Liver (tissue), 9 donors: ENCODE data around the gene RGR. TPM values are rescaled to one million over a fixed set of nuclear protein-coding genes. Genes with fewer than 3 reads are reported as not detected.

Experiments used
- DNase-seq: peaks from one replicate; pipeline ENCODE4 v3.0.0-alpha.2; 2017; ENCODE audit warnings: low spot score
- H3K27ac ChIP-seq, 2 donors: one replicate each; pipeline ENCODE4 v1.7.0; 2013; ENCODE audit warnings: inconsistent platforms in 2 of 2, low read length in 2 of 2, control low read depth in 1 of 2, low read depth in 1 of 2, mild to moderate bottlenecking in 1 of 2
- H3K27me3 ChIP-seq, 4 donors: one replicate each; pipeline versions ENCODE4 v1.6.1 to v1.7.0; 2013; ENCODE audit warnings: low read length in 3 of 4, inconsistent platforms in 1 of 4, mild to moderate bottlenecking in 1 of 4, moderate library complexity in 1 of 4; ENCODE audit not compliant: control insufficient read depth in 4 of 4, insufficient read depth in 4 of 4
- H3K36me3 ChIP-seq, 4 donors: one replicate each; pipeline versions ENCODE4 v1.6.1 to v1.7.0; 2013; ENCODE audit warnings: low read length in 3 of 4, mild to moderate bottlenecking in 3 of 4, low read depth in 1 of 4, moderate library complexity in 1 of 4; ENCODE audit not compliant: control insufficient read depth in 4 of 4, insufficient read depth in 3 of 4
- H3K4me1 ChIP-seq, 4 donors: one replicate each; pipeline versions ENCODE4 v1.6.1 to v1.7.0; 2013; ENCODE audit warnings: low read length in 3 of 4, mild to moderate bottlenecking in 3 of 4, moderate library complexity in 1 of 4; ENCODE audit not compliant: control insufficient read depth in 4 of 4, insufficient read depth in 4 of 4
- H3K4me3 ChIP-seq, 3 donors: one replicate each; pipeline versions ENCODE4 v1.6.1 to v1.7.0; 2013; ENCODE audit warnings: low read length in 3 of 3, control low read depth in 1 of 3, low read depth in 1 of 3, mild to moderate bottlenecking in 1 of 3
- H3K9ac ChIP-seq, 2 donors: one replicate each; pipeline ENCODE4 v1.7.0; 2013; ENCODE audit warnings: low read length in 2 of 2, mild to moderate bottlenecking in 2 of 2, moderate library complexity in 2 of 2, control low read depth in 1 of 2, low read depth in 1 of 2
- H3K9me3 ChIP-seq, 4 donors: one replicate each; pipeline versions ENCODE4 v1.6.1 to v1.7.0; 2013; ENCODE audit warnings: low read length in 3 of 4; ENCODE audit not compliant: control insufficient read depth in 4 of 4
- ATF3 ChIP-seq: IDR thresholded peaks from 2 replicates; pipeline ENCODE4 v1.6.1; 2016; ENCODE audit warnings: antibody characterized with exemption
- CTCF ChIP-seq: fragments of 150-350 bp; IDR thresholded peaks from 2 replicates; pipeline ENCODE4 v1.5.1; 2017; ENCODE audit warnings: improper control_type of control experiment, low read depth, low read length; ENCODE audit not compliant: missing input control
- EGR1 ChIP-seq, 2 donors: IDR thresholded peaks; 2 replicates each; pipeline ENCODE4 v1.6.1; 2016 to 2018; ENCODE audit warnings: antibody characterized with exemption in 2 of 2, low read depth in 2 of 2
- FOXA1 ChIP-seq: IDR thresholded peaks from 2 replicates; pipeline ENCODE4 v1.6.1; 2016; ENCODE audit warnings: antibody characterized with exemption
- FOXA2 ChIP-seq: IDR thresholded peaks from 2 replicates; pipeline ENCODE4 v1.6.1; 2016; ENCODE audit warnings: antibody characterized with exemption
- GABPA ChIP-seq, 2 donors: IDR thresholded peaks in 1 of 2; conservative IDR thresholded peaks in 1 of 2; 2 replicates each; pipeline ENCODE4 v1.6.1; 2016; ENCODE audit warnings: antibody characterized with exemption in 2 of 2, mild to moderate bottlenecking in 1 of 2, moderate library complexity in 1 of 2
- HNF4A ChIP-seq, 2 donors: conservative IDR thresholded peaks; 2 replicates each; pipeline ENCODE4 v1.6.1; 2016; ENCODE audit warnings: antibody characterized with exemption in 2 of 2, mild to moderate bottlenecking in 2 of 2
- HNF4G ChIP-seq: IDR thresholded peaks from 2 replicates; pipeline ENCODE4 v1.6.1; 2016; ENCODE audit warnings: antibody characterized with exemption
- JUND ChIP-seq, 2 donors: IDR thresholded peaks; 2 replicates each; pipeline ENCODE4 v1.6.1; 2016; ENCODE audit warnings: antibody characterized with exemption in 2 of 2
- MAX ChIP-seq: IDR thresholded peaks from 2 replicates; pipeline ENCODE4 v1.6.1; 2016; ENCODE audit warnings: antibody characterized with exemption
- NR2F2 ChIP-seq: IDR thresholded peaks from 2 replicates; pipeline ENCODE4 v1.6.1; 2016; ENCODE audit warnings: antibody characterized with exemption
- RAD21 ChIP-seq, 2 donors: IDR thresholded peaks; 2 replicates each; pipeline ENCODE4 v1.6.1; 2016; ENCODE audit warnings: antibody characterized with exemption in 2 of 2, mild to moderate bottlenecking in 2 of 2
- REST ChIP-seq: IDR thresholded peaks from 2 replicates; pipeline ENCODE4 v1.6.1; 2016; ENCODE audit warnings: antibody characterized with exemption, mild to moderate bottlenecking
- RXRA ChIP-seq, 2 donors: IDR thresholded peaks; 2 replicates each; pipeline ENCODE4 v1.6.1; 2017 to 2018; ENCODE audit warnings: antibody characterized with exemption in 2 of 2, mild to moderate bottlenecking in 1 of 2
- SP1 ChIP-seq: IDR thresholded peaks from 2 replicates; pipeline ENCODE4 v1.6.1; 2018; ENCODE audit warnings: antibody characterized with exemption, mild to moderate bottlenecking
- TAF1 ChIP-seq: conservative IDR thresholded peaks from 2 replicates; pipeline ENCODE4 v1.6.1; 2016; ENCODE audit warnings: antibody characterized with exemption, mild to moderate bottlenecking
- YY1 ChIP-seq: IDR thresholded peaks from 2 replicates; pipeline ENCODE4 v1.6.1; 2016; ENCODE audit warnings: antibody characterized with exemption, mild to moderate bottlenecking
- ZBTB33 ChIP-seq: IDR thresholded peaks from 2 replicates; pipeline ENCODE4 v1.6.1; 2016; ENCODE audit warnings: antibody characterized with exemption
- WGBS: extraction: QIAGEN DNeasy Blood & Tissue Kit; methylation state at CpG from one replicate; pipeline ENCODE4 v1.1.7; 2013; 5-methylcytosine and 5-hydroxymethylcytosine counted together
- polyA plus RNA-seq, 2 donors: library from polyadenylated mRNA; stranded (reverse) in 1 of 2; unstranded in 1 of 2; fragments of 200-250 nt in 1 of 2; fragments of >200 nt in 1 of 2; fragmentation: Nextera tagmentation in 1 of 2; extraction: Ambion mirVana in 1 of 2; gene quantifications; one replicate each; pipeline versions ENCODE4 v1.2.1 to v1.2.3, GENCODE V29; 2013 to 2015
- total RNA-seq, 2 donors: library from RNA; depleted of rRNA; stranded (reverse); fragments of >200 nt; gene quantifications; one replicate each; pipeline ENCODE4 v1.2.3, GENCODE V29; 2014
- donor health status: healthy.
- donor health status: healthy.
- donor health status: healthy.
- donor health status: healthy.
- donor health status: healthy.

RGR gene
- total RNA-seq (not detected), polyA plus RNA-seq (not detected)

GRCh38 chr10:84244651-84245270 lies at the start of gene RGR:
RGR (plus strand) TSS chr10:84245053; CDS start chr10:84245091, 38 bp downstream.
- Histone ChIP-seq H3K4me3 (no peak within 1 kb of the TSS), H3K9me3 (peaks cover 0 to 1% (median 0%) of the 10 kb centered on the region in 4 donors), H3K4me1 (no peaks in the 10 kb centered on the region), H3K36me3 (no peaks in the 10 kb centered on the region), H3K9ac (no peak within 1 kb of the TSS), H3K27ac (no peak within 1 kb of the TSS), H3K27me3 (no peaks in the 10 kb centered on the region)
- no peak for TF ChIP-seq TAF1
- no peak for TF ChIP-seq EGR1 (IDR thresholded peaks at IDR 0.05; ENCODE audit: low read depth in 2 of 2)
- no peak for TF ChIP-seq HNF4G
- no peak for TF ChIP-seq HNF4A (conservative IDR thresholded peaks at IDR 0.05)
- no peak for TF ChIP-seq ATF3
- TF ChIP-seq CTCF = no peak
- no peak for TF ChIP-seq RAD21 (IDR thresholded peaks at IDR 0.05)
- no peak for TF ChIP-seq NR2F2
- TF ChIP-seq GABPA (IDR thresholded peaks at IDR 0.05 in 1 of 2, conservative IDR thresholded peaks at IDR 0.05 in 1 of 2) = no peak
- no peak for TF ChIP-seq RXRA (IDR thresholded peaks at IDR 0.05)
- TF ChIP-seq REST = no peak
- no peak for TF ChIP-seq FOXA1
- no peak for TF ChIP-seq MAX
- TF ChIP-seq SP1 = no peak
- TF ChIP-seq YY1 = no peak
- TF ChIP-seq FOXA2 = no peak
- no peak for TF ChIP-seq ZBTB33
- TF ChIP-seq JUND (IDR thresholded peaks at IDR 0.05) = no peak
- WGBS = 67% methylated on average over 9 of the region's 9 CpGs
- no peak for DNase-seq
